Mesendoderm (in vitro differentiated cells): ENCODE data around the gene ARHGEF11. TPM values are rescaled to one million over a fixed set of nuclear protein-coding genes. Genes with fewer than 3 reads are reported as not detected.

Source experiments
- DNase-seq: peaks from one replicate; pipeline ENCODE4 v3.0.0; 2013
- H2AK5ac ChIP-seq: 2 replicates; pipeline ENCODE4 v1.6.1; 2013; ENCODE audit warnings: low read length, inconsistent platforms
- H2BK120ac ChIP-seq: 2 replicates; pipeline ENCODE4 v1.6.1; 2013; ENCODE audit warnings: low read depth, mild to moderate bottlenecking, low read length, moderate library complexity, mixed read lengths
- H2BK15ac ChIP-seq: replicated peaks from 2 replicates; pipeline ENCODE4 v1.6.1; 2013; ENCODE audit warnings: low read depth, mild to moderate bottlenecking, moderate library complexity
- H2BK5ac ChIP-seq: 2 replicates; pipeline ENCODE4 v1.6.1; 2013; ENCODE audit warnings: low read length, inconsistent platforms
- H3K18ac ChIP-seq: 2 replicates; pipeline ENCODE4 v1.6.1; 2013; ENCODE audit warnings: mild to moderate bottlenecking, low read length, mixed read lengths
- H3K23ac ChIP-seq: one replicate; pipeline ENCODE4 v1.6.1; 2013; ENCODE audit warnings: low read length
- H3K27ac ChIP-seq: 2 replicates; pipeline ENCODE4 v1.5.1; 2013; ENCODE audit warnings: low read depth, mild to moderate bottlenecking, inconsistent platforms, low read length, moderate library complexity
- H3K27me3 ChIP-seq: 2 replicates; pipeline ENCODE4 v1.6.1; 2013; ENCODE audit warnings: low read length, control low read depth, mild to moderate bottlenecking, inconsistent platforms; ENCODE audit not compliant: insufficient read depth, poor library complexity
- H3K36me3 ChIP-seq: 2 replicates; pipeline ENCODE4 v1.6.1; 2013; ENCODE audit warnings: low read length, inconsistent platforms; ENCODE audit not compliant: control insufficient read depth, insufficient read depth
- H3K4ac ChIP-seq: one replicate; pipeline ENCODE4 v1.6.1; 2013; ENCODE audit warnings: low read depth, mild to moderate bottlenecking, low read length, moderate library complexity
- H3K4me1 ChIP-seq: 2 replicates; pipeline ENCODE4 v1.6.1; 2013; ENCODE audit warnings: low read depth, low read length, inconsistent platforms; ENCODE audit not compliant: control insufficient read depth
- H3K4me2 ChIP-seq: 2 replicates; pipeline ENCODE4 v1.6.1; 2013; ENCODE audit warnings: low read length
- H3K4me3 ChIP-seq: 2 replicates; pipeline ENCODE4 v1.5.1; 2013; ENCODE audit warnings: mild to moderate bottlenecking, low read length
- H3K56ac ChIP-seq: one replicate; pipeline ENCODE4 v1.6.1; 2013; ENCODE audit warnings: low read length
- H3K79me1 ChIP-seq: 2 replicates; pipeline ENCODE4 v1.6.1; 2013; ENCODE audit warnings: low read length, inconsistent platforms
- H3K79me2 ChIP-seq: 2 replicates; pipeline ENCODE4 v1.6.1; 2013; ENCODE audit warnings: mild to moderate bottlenecking, low read length; ENCODE audit not compliant: control insufficient read depth, insufficient read depth
- H3K9ac ChIP-seq: 2 replicates; pipeline ENCODE4 v1.6.1; 2013; ENCODE audit warnings: low read length, inconsistent platforms
- H4K5ac ChIP-seq: one replicate; pipeline ENCODE4 v1.6.1; 2013; ENCODE audit warnings: low read length
- H4K8ac ChIP-seq: one replicate; pipeline ENCODE4 v1.6.1; 2013; ENCODE audit warnings: low read depth, mild to moderate bottlenecking, control low read depth, low read length, moderate library complexity
- WGBS: extraction: QIAGEN DNeasy Blood & Tissue Kit; methylation state at CpG from one replicate; pipeline ENCODE4 v1.1.7; 2013; ENCODE audit warnings: low lambda C conversion rate, missing lambda C conversion rate; ENCODE audit not compliant: insufficient coverage; ENCODE audit errors: extremely low coverage; 5-methylcytosine and 5-hydroxymethylcytosine counted together
- polyA plus RNA-seq, 2 experiments: library from polyadenylated mRNA; stranded (reverse); fragments of 200-250 nt; gene quantifications; one replicate each; pipeline ENCODE4 v1.2.3, GENCODE V29; 2013

Gene ARHGEF11, protein sequence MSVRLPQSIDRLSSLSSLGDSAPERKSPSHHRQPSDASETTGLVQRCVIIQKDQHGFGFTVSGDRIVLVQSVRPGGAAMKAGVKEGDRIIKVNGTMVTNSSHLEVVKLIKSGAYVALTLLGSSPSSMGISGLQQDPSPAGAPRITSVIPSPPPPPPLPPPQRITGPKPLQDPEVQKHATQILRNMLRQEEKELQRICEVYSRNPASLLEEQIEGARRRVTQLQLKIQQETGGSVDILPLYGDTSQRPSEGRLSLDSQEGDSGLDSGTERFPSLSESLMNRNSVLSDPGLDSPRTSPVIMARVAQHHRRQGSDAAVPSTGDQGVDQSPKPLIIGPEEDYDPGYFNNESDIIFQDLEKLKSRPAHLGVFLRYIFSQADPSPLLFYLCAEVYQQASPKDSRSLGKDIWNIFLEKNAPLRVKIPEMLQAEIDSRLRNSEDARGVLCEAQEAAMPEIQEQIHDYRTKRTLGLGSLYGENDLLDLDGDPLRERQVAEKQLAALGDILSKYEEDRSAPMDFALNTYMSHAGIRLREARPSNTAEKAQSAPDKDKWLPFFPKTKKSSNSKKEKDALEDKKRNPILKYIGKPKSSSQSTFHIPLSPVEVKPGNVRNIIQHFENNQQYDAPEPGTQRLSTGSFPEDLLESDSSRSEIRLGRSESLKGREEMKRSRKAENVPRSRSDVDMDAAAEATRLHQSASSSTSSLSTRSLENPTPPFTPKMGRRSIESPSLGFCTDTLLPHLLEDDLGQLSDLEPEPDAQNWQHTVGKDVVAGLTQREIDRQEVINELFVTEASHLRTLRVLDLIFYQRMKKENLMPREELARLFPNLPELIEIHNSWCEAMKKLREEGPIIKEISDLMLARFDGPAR (N-terminal part only)
- 12.0 TPM for polyA plus RNA-seq (2013, experiment 1 of 2)
- 12.5 TPM for polyA plus RNA-seq (2013, experiment 2 of 2)

DNA sequence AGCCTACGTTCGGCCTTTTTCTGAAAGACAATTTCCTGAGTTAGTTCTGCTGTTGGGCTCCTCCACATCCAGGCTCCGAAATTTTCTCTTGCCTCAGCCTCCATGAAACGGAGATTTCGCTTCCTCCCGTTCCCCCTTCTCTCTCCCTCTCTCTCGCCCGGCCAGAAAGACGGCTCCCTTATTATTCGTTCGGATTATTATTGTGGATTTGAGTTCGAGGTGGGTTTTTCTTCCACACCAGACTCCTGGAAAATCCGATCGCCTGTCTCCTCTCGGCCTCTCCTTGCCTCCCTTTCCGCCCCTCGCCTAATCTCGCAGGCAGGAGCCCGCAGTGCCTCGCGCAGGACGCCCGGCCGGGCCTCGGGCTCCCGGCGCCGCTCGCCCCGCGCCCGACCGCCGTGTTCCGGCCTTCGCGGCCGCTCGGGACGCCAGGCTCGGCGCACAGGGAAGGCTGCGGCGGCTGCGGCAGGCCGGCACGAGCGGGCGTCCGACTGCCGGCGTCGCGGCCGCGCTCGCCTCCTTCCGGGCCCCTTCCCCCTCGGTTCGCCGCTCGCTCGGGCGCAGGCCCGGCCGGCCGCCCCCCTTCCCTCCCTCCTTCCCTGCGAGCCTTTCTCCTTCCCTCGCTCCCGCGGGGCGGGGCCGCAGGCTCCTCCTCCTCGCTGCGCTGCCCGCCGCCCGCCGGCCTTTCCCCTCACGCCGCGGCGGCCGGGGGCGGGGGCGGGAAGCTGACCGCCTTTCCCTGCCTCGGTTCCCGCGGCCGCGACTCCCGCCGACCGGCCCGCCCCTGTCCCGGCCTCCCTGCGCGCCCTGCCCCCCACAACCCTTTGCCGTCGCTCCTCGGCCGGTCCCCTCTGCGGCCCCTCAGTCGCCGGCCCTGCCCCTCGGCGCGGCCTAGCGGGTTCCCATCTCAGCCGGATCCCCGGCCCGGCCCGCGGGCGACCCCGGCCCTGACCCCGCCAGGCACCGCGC, at the start of gene ARHGEF11:
Gene ARHGEF11 (minus strand): TSS at position 493 of the 969 bp plus-strand sequence. CDS start 1,412 bp downstream, outside the sequence.
- Histone ChIP-seq H3K4ac (peak within 1 kb of the TSS; percentile 86), H2BK15ac (no peak within 1 kb of the TSS)
- WGBS: no CpG with 5 or more reads among the region's 120 CpGs

DNA sequence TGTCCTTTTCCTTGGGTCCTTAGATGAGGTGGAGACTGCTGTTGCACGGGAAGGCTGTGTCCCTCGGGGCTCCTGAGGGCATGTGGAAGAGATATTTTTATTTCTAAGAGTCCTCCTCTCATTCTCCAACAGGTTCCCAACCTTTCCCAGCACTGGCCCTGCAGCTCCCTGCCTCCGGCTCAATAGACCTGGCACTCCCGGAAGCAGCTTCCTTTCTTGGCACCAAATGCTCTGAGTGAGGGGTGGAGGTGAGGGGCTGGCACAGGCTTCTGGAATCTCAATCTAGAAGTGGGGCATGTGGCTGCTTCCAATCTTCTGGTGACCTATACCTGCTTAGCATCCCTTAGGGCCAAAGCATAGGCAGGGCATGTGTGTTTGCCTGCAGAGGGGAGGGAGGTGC, 49.5 kb upstream of the ARHGEF11 start:
- Histone ChIP-seq H3K4me3 (no peak overlapping the region), H3K79me1 (no peaks in the 10 kb centered on the region), H3K9ac (no peak overlapping the region), H3K27ac (no peak overlapping the region), H3K4ac (no peak overlapping the region), H2BK15ac (no peak overlapping the region), H3K4me2 (no peak overlapping the region), H4K8ac (no peak overlapping the region), H4K5ac (no peak overlapping the region), H3K36me3 (no peaks in the 10 kb centered on the region), H3K4me1 (no peaks in the 10 kb centered on the region), H3K27me3 (no peaks in the 10 kb centered on the region), H3K23ac (no peak overlapping the region), H3K79me2 (no peaks in the 10 kb centered on the region), H2BK5ac (no peak overlapping the region), H3K56ac (no peak overlapping the region), H2BK120ac (no peak overlapping the region), H3K18ac (no peak overlapping the region), H2AK5ac (no peak overlapping the region)
- no CpG with 5 or more reads among the region's 4 CpGs for WGBS
- no peak for DNase-seq

More for the DNA sequence above, at the start of gene ARHGEF11:
- Histone ChIP-seq H3K18ac (peak within 1 kb of the TSS; percentile 99), H3K79me1 (peaks cover 17% of the 10 kb centered on the region), H3K27me3 (no peaks in the 10 kb centered on the region), H3K56ac (peak within 1 kb of the TSS; percentile 85), H3K27ac (peak within 1 kb of the TSS; percentile 94), H3K4me3 (peak within 1 kb of the TSS; percentile 66), H3K36me3 (no peaks in the 10 kb centered on the region), H3K9ac (peak within 1 kb of the TSS; percentile 93), H3K4me2 (peak within 1 kb of the TSS; percentile 51), H2BK5ac (peak within 1 kb of the TSS; percentile 79), H3K4me1 (peaks cover 19% of the 10 kb centered on the region), H2BK120ac (no peak within 1 kb of the TSS), H3K23ac (peak within 1 kb of the TSS; percentile 84), H3K79me2 (peaks cover 32% of the 10 kb centered on the region), H4K8ac (no peak within 1 kb of the TSS), H2AK5ac (no peak within 1 kb of the TSS), H4K5ac (no peak within 1 kb of the TSS)
- peak; percentile 92 for DNase-seq

DNA sequence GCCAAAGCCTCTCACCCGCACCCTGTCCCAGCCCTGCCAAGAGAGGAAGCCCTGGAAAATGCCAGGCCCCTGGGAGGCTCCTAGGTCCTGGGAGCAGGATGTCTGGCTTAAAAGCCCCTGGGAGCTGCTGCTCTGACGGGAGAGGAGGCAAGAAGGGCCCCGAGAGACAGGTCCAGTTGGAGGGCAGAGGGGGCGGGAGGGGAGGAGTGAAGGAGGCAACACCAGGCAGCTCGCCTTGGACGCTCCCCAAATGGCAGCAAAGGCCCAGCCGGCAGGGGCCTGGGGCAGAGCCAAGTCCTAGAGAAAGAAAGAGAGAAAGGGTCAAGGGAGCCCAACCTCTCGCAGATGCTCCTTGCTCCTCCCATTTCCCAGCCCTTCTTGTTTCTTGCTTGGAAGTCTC, 47.3 kb upstream of the ARHGEF11 start:
- Histone ChIP-seq H3K4me1 (no peaks in the 10 kb centered on the region), H4K8ac (no peak overlapping the region), H3K4me2 (no peak overlapping the region), H3K79me2 (no peaks in the 10 kb centered on the region), H3K4ac (no peak overlapping the region), H3K36me3 (no peaks in the 10 kb centered on the region), H3K4me3 (no peak overlapping the region), H2BK15ac (no peak overlapping the region), H2BK5ac (no peak overlapping the region), H3K9ac (no peak overlapping the region), H3K56ac (no peak overlapping the region), H3K79me1 (no peaks in the 10 kb centered on the region), H3K27ac (no peak overlapping the region), H3K27me3 (no peaks in the 10 kb centered on the region), H2BK120ac (no peak overlapping the region), H3K23ac (no peak overlapping the region), H4K5ac (no peak overlapping the region), H2AK5ac (no peak overlapping the region), H3K18ac (peak overlapping the region; percentile 2)
- DNase-seq: no peak
- no CpG with 5 or more reads among the region's 8 CpGs for WGBS

DNA sequence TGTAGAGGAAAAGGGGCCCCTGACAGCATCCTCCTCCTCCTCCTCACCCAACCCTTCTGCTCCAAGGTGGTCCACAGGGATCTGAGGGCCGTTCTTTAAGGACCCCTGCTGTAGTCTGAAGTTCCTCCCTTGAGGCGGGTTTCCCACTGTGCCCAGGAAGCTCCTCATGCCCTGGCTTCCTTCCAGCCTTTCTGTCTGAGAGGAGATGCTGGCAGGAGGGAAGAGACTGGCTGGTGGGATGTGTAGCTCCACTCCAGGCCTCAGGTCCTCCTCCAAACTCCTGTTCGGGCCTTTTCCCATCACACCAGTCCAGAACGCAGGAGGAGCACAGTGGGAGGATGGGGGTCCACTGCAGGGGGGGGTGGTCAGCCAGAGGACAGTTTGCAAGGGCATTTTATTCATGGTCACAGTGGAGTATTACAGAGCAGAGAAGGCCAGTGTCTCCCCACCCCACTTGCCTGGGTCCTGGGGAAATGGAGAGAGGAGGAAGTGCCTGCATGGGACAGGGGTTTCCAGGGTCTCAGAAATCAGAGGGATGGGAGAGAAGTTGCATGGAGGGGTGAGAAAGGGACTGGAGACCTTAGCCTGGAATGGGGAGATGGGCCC, 46.2 kb upstream of the ARHGEF11 start:
- no peaks in the 10 kb centered on the region for H3K36me3 ChIP-seq
- H3K79me2 ChIP-seq: no peaks in the 10 kb centered on the region
- H2BK120ac ChIP-seq: no peak overlapping the region
- no peak overlapping the region for H3K23ac ChIP-seq
- H2BK15ac ChIP-seq: no peak overlapping the region
- H3K79me1 ChIP-seq: no peaks in the 10 kb centered on the region
- H4K5ac ChIP-seq: no peak overlapping the region
- no peak overlapping the region for H2BK5ac ChIP-seq
- H3K4ac ChIP-seq: no peak overlapping the region
- H3K27ac ChIP-seq: no peak overlapping the region
- no peaks in the 10 kb centered on the region for H3K27me3 ChIP-seq
- no peaks in the 10 kb centered on the region for H3K4me1 ChIP-seq
- no CpG with 5 or more reads among the region's 4 CpGs for whole genome bisulfite sequencing
- DNase-seq: no peak
- no peak overlapping the region for H3K18ac ChIP-seq
- H3K9ac ChIP-seq: no peak overlapping the region
- H3K56ac ChIP-seq: no peak overlapping the region
- H3K4me3 ChIP-seq: no peak overlapping the region
- no peak overlapping the region for H4K8ac ChIP-seq
- no peak overlapping the region for H2AK5ac ChIP-seq
- no peak overlapping the region for H3K4me2 ChIP-seq

DNA sequence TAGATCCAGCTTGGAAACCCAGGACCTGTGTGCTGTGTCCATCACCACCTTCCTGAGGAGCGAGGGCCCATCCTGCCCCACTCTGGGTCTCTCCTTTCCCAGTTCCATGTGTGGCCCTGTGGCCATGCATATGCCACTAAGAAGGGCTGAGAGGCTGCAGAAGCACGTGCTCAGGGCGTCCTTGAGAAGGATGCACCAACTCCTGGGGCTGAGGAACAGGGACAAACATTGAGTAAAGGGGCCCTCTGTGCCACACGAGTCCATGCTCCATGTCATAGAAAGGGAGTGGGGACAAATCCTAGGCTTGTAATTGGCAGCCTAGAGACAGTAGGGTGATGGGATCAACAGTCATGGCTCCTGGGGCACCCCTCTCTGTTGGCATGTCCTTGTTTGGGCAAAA, 45.6 kb upstream of the ARHGEF11 start:
- Histone ChIP-seq H3K79me1 (no peaks in the 10 kb centered on the region), H3K27me3 (no peaks in the 10 kb centered on the region), H2BK15ac (no peak overlapping the region), H3K36me3 (no peaks in the 10 kb centered on the region), H3K4me1 (no peaks in the 10 kb centered on the region), H3K27ac (no peak overlapping the region), H2BK5ac (no peak overlapping the region), H3K79me2 (no peaks in the 10 kb centered on the region), H3K56ac (no peak overlapping the region), H2AK5ac (no peak overlapping the region), H4K8ac (no peak overlapping the region), H4K5ac (no peak overlapping the region), H3K4ac (no peak overlapping the region), H2BK120ac (no peak overlapping the region), H3K23ac (no peak overlapping the region), H3K4me2 (no peak overlapping the region), H3K4me3 (no peak overlapping the region), H3K18ac (no peak overlapping the region), H3K9ac (no peak overlapping the region)
- no peak for DNase-seq
- no CpG with 5 or more reads among the region's 4 CpGs for WGBS
